Islet of Langerhans (tissue), 1 donor: Measurements from ENCODE around the gene SNAPC1.
"Not testable (repeated sequence)": the region's sequence is repeated elsewhere in the genome, so short reads cannot be mapped to it uniquely, and the experiment has no call there.

ENCODE experiments used
- FAIRE-seq: peaks from one replicate; lab custom pipeline; 2011; peaks lifted over from hg19 to GRCh38; lab: Jason Lieb, UNC

SNAPC1 gene

GRCh38 chr14:61750708-61751474 is 11.3 kb upstream of the SNAPC1 start:
- FAIRE-seq: no peak

DNA sequence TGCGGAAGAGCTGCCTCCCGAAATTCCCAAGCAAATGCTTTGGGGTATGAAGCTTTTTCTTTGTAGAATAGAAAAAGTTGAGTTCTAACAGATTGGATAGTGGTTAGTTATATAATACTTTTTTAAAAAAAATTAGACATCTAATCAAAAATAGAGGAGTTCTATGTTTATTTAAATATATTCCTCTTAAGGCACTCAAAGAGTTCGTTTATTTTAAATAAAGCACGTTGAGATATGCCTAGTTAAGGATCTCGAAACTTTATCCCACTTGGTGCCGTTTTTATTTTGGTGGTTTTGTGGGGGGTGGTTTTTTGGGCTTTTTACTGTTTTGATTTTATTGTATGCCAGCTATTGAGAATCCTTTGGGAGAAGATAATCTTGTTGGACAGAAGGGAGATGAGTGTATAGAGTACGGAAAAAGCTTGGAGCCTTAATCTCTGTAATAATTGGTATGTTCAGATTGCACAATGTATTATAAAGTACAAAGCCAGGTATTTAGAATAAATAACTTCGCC is 10.7 kb upstream of the SNAPC1 start:
- FAIRE-seq: peak; percentile 58

- no peak for FAIRE-seq
Observed at GRCh38 chr14:61752626-61753025, 9.6 kb upstream of the SNAPC1 start.

GRCh38 chr14:61753631-61754030 is 8.6 kb upstream of the SNAPC1 start:
- FAIRE-seq: no peak

GRCh38 chr14:61754627-61755381 is 7.4 kb upstream of the SNAPC1 start:
- FAIRE-seq: no peak

DNA sequence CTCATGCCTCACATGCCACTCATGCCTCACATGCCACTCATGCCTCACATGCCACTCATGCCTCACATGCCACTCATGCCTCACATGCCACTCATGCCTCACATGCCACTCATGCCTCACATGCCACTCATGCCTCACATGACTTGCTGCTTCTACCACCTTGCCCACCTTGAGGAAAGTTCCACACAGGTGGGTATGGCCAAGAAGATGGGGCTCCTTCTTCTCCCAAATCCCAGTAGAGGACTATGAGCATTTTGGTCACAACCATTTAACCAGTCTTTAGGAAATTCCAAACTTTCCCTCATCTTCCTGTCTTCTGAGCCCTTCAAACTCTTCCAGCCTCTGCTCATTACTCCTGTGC is 6.9 kb upstream of the SNAPC1 start:
- not testable (repeated sequence) for FAIRE-seq

- FAIRE-seq: no peak
Observed at GRCh38 chr14:61756135-61756534, 6.1 kb upstream of the SNAPC1 start.

DNA sequence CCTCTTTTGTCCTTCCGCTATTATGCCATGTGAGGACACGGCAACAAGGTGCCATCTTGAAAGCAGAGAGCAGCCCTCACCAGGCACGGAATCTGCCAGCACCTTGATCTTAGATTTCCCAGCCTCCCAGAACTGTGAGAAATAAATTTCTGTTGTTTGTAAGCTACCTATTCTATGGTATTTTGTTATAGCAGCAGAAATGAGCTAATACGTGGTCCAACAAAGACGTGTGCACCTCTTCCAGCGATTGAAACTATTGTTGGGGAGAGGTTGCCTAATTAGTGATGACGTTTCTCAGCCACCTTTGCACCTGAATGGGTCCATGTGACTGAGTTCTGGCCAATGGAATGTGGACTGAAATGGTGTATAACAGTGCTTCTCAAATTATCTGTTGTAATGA is 2.3 kb upstream of the SNAPC1 start:
- no peak for FAIRE-seq

- FAIRE-seq: peak; percentile 38
Observed at GRCh38 chr14:61761557-61761956, 663 bp upstream of the SNAPC1 start.

GRCh38 chr14:61764342-61765122 is 2.3 kb downstream of the SNAPC1 start:
- no peak for FAIRE-seq

DNA sequence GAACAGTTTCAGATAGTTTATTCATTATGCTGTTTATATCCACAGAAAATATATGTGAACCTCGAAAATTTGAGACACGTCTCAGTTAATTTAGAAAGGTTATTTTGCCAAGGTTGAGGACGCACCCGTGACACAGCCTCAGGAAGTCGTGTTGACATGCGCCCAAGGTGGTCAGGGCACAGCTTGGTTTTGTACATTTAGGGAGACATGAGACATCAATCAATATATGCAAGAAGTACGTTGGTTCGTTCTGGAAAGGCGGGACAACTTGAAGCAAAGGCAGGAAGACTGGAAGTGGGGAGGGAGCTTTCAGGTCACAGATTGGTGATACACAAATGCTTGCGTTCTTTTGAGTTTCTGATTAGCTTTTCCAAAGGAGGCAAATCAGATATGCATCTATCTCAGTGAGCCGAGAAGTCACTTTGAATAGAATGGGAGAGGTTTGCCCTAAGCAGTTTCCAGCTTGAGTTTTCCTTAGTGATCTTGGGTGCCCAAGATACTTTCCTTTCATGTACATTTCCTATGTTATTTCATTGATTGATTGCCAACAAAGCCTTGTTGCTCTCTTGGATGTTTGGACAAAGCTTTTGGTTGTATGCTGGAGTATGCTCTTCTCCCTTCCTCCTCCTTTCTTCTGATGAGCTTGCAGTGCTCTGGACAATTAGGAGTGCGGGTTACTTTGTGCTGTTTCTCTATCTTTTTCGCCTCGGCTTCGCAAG is 3.2 kb downstream of the SNAPC1 start:
- no peak for FAIRE-seq

DNA sequence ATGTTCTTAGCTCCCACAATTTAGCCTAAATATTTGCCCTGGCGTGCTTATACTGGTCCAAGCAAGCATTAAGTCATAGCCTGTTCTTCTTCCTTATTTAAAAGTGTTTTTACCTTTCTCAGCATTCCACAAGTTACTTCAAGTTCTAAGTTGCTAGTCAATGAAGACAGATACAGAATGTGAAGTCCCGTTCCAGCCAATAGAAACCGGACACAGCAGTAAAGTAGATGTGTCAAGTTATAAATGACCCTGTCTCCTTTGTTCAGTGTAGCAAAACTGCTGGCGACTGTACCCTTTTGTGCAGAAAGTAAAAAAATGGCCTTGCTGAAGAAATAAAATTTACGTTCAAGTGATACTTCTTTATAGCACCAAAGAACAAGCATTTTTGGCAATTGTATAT is 3.9 kb downstream of the SNAPC1 start:
- FAIRE-seq: no peak

DNA sequence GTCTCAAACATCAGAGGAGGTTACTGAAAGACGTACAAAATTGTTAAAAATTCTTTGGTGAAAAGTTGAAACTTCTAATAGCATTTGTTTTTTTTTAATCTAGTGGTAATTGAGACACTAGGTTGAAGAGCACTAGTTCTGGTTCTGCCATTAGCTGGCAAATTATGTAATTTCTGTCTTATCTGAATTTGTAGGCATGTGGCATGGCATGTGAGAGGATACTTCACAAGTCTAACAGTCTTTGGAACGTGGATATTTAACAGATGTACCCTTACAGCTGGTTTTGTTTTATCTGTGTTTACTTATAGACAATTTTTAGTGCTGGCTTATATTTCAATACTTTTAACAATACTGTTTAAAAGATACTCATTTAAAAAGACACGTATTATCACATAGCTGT is 6.0 kb downstream of the SNAPC1 start:
- FAIRE-seq: peak; percentile 75

DNA sequence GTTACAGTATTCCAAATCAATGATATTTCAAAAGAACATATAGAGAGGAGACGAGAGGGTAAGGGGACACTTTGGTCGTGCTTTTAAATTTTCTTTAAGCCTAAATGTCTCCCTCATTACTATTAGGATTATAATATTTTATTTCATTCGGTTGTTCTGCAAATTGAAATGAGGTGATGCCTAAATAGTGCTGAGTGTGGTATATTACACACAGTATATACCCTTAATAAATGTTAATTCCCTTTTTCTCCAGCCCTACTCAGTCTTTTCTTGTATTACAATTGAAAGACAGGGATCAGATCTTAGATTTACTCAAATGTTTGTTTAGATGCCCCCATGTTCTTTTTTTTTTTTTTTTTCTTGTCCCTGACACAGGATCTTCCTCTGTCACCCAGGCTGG is 7.7 kb downstream of the SNAPC1 start:
- FAIRE-seq: no peak

GRCh38 chr14:61774861-61775260 is 12.6 kb downstream of the SNAPC1 start:
- no peak for FAIRE-seq

- FAIRE-seq: no peak
Observed at GRCh38 chr14:61780125-61780524, 17.9 kb downstream of the SNAPC1 start.

- no peak for FAIRE-seq
Observed at GRCh38 chr14:61797309-61797708, 35.1 kb downstream of the SNAPC1 start.

- no peak for FAIRE-seq
Observed at GRCh38 chr14:61802010-61802568, 39.9 kb downstream of the SNAPC1 start.

GRCh38 chr14:61803755-61804154 is 41.5 kb downstream of the SNAPC1 start:
- no peak for FAIRE-seq

DNA sequence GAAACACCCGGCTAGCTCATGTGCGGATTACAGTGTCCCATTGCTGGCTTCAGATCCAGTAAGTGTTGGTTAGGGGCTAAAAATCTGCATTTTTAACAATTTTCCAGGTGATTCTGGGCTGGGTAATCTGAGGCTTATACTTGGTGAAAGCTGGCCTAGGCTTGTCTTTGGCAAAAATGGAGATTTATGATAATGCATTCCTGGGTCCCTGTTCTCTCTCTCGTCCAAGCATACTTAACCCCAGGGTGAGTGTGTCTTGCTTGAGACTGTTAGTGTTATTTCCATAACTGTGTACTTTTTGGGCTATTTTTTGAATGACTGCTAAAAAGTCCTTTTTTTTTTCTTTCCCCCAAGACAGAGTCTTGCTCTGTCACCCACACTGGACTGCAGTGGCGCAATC is 43.2 kb downstream of the SNAPC1 start:
- no peak for FAIRE-seq

- FAIRE-seq: no peak
Observed at GRCh38 chr14:61811882-61812346, 49.7 kb downstream of the SNAPC1 start.
